ENCODE measurements around the gene PRODH2.

- TF ChIP-seq POLR2A (IDR thresholded peaks at IDR 0.05): no peak
- TF ChIP-seq CTCF (IDR thresholded peaks at IDR 0.05): no peak
These were observed 32.8 kb upstream of the PRODH2 start for GRCh38 chr19:35845215-35846037.
